Left lung (tissue), 10 donors: ENCODE results near the gene SLC6A8. TPM values are rescaled to one million over a fixed set of nuclear protein-coding genes. Genes with fewer than 3 reads are reported as not detected.
"Not testable (repeated sequence)": the region's sequence is repeated elsewhere in the genome, so short reads cannot be mapped to it uniquely, and the experiment has no call there.

Source experiments
- ATAC-seq: fragments of 200-7000 bp; cut with Tn5 transposase; one replicate; pipeline ENCODE4 v1.9.1; 2020; ENCODE audit warnings: moderate library complexity
- DNase-seq, 4 donors: peaks; one replicate each; pipeline ENCODE4 v3.0.0-alpha.2; 2013 to 2020
- H3K27ac ChIP-seq, 2 donors: fragments of 200-600 bp; sonication (generic) in 1 of 2; one replicate each; pipeline versions ENCODE4 v1.5.0 to v1.8.0; 2020 to 2021
- H3K27me3 ChIP-seq, 2 donors: fragments of 200-600 bp; sonication (generic) in 1 of 2; one replicate each; pipeline versions ENCODE4 v1.5.0 to v1.8.0; 2020 to 2021
- H3K36me3 ChIP-seq, 2 donors: fragments of 200-600 bp; sonication (generic) in 1 of 2; one replicate each; pipeline versions ENCODE4 v1.5.0 to v1.8.0; 2020 to 2021
- H3K4me1 ChIP-seq, 2 donors: fragments of 200-600 bp; one replicate each; pipeline ENCODE4 v1.8.0; 2021
- H3K4me3 ChIP-seq, 2 donors: fragments of 200-600 bp; sonication (generic) in 1 of 2; one replicate each; pipeline versions ENCODE4 v1.5.0 to v1.8.0; 2020 to 2021; ENCODE audit warnings: mild to moderate bottlenecking in 1 of 2
- H3K9me3 ChIP-seq, 2 donors: fragments of 200-600 bp; sonication (generic) in 1 of 2; one replicate each; pipeline versions ENCODE4 v1.5.0 to v1.8.0; 2020 to 2021
- CTCF ChIP-seq, 2 donors: fragments of 200-600 bp; sonication (generic) in 1 of 2; IDR thresholded peaks; one replicate each; pipeline versions ENCODE4 v1.5.0 to v1.8.0; 2021; ENCODE audit warnings: antibody characterized with exemption in 2 of 2
- intact Hi-C, 2 donors: fragments of 100-400 bp; cut with DNase I; formaldehyde crosslinking; loops; one replicate each; pipeline versions ENCODE4 v1.11.2 to v1.14.2; 2022
- polyA plus RNA-seq, 6 donors: library from polyadenylated mRNA; unstranded; fragments of 120-200 nt; gene quantifications; one replicate each; pipeline ENCODE4 v1.2.1, GENCODE V29; 2013; ENCODE audit not compliant: insufficient read length in 6 of 6
- total RNA-seq, 2 donors: library from RNA; stranded (reverse); fragmentation: NEBNext Ultra II Directional; extraction: Animal tissue kit (Norgen Biotek cat#: 25700); gene quantifications; one replicate each; pipeline ENCODE4 v1.2.1, GENCODE V29; 2021
- donor health status: DM: no; HTN: yes; CAD: no.
- donor health status: DM: no; HTN: no; CAD: no.

The SLC6A8 gene
- total and polyA plus RNA-seq, 8 donors, result 6.8 to 12.1 (median 10.2) TPM

GRCh38 chrX:153692611-153693156 lies 5.0 kb downstream of the SLC6A8 start:
- Histone ChIP-seq H3K36me3 (peaks cover 0 to 16% of the 10 kb centered on the region in 2 donors), H3K27ac (no peak overlapping the region), H3K27me3 (peaks cover 0 to 20% of the 10 kb centered on the region in 2 donors), H3K4me1 (no peaks in the 10 kb centered on the region), H3K9me3 (no peaks in the 10 kb centered on the region), H3K4me3 (no peak overlapping the region)
- ATAC-seq, result no peak
- intact Hi-C loops, result no loop called here
- DNase-seq, result no peak
- no peak for TF ChIP-seq CTCF (IDR thresholded peaks at IDR 0.05)

DNA sequence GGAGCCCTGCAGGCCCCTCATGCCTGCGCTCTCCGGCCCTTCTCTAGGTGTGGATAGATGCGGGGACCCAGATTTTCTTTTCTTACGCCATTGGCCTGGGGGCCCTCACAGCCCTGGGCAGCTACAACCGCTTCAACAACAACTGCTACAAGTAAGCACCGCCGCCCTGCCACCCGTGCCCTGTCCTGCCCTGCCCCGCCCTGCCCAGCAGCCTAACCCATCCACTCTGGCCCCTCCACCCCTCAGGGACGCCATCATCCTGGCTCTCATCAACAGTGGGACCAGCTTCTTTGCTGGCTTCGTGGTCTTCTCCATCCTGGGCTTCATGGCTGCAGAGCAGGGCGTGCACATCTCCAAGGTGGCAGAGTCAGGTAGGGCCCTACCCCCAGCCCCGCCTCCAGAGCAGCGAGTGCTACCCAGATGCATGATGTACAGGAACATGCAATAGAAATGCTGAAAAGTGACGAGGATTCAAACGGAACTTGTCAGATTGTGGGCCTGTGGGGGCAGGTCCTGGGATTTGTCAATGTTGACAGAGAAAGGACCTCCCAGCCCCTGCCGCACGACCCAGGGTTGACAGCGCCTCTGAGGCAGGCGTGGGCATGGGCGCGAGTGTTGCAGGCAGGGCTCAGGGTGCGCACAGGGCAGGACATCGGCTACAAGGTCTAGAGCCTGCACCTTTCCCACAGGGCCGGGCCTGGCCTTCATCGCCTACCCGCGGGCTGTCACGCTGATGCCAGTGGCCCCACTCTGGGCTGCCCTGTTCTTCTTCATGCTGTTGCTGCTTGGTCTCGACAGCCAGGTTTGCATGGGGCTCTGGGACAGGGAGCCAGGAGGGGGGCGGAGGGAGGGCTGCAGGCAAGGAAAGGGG lies 5.7 kb downstream of the SLC6A8 start:
- no peak for ATAC-seq

GRCh38 chrX:153694256-153694655 lies 6.5 kb downstream of the SLC6A8 start:
- Histone ChIP-seq H3K27me3 (peaks cover 0 to 12% of the 10 kb centered on the region in 2 donors), H3K36me3 (peaks cover 0 to 18% of the 10 kb centered on the region in 2 donors)
- peak in 1 of 4 donors; percentile 47 for DNase-seq
- H3K4me1 ChIP-seq, ATAC-seq, H3K9me3 ChIP-seq, H3K27ac ChIP-seq, H3K4me3 ChIP-seq, intact Hi-C loops: not testable (repeated sequence)

More for the DNA sequence above, 5.7 kb downstream of the SLC6A8 start:
- no peaks in the 10 kb centered on the region for H3K4me1 ChIP-seq
- peaks cover 0 to 16% of the 10 kb centered on the region in 2 donors for H3K36me3 ChIP-seq
- no peak for TF ChIP-seq CTCF (IDR thresholded peaks at IDR 0.05)
- peak in 1 of 4 donors; percentile 42 for DNase-seq
- H3K4me3 ChIP-seq, result no peak overlapping the region
- H3K27me3 ChIP-seq, result peaks cover 0 to 20% of the 10 kb centered on the region in 2 donors
- H3K27ac ChIP-seq, result no peak overlapping the region
- intact Hi-C loops, result no loop called here
- no peaks in the 10 kb centered on the region for H3K9me3 ChIP-seq

- H3K9me3 ChIP-seq, result no peaks in the 10 kb centered on the region
- H3K27me3 ChIP-seq, result peaks cover 0 to 7% of the 10 kb centered on the region in 2 donors
- H3K4me3 ChIP-seq, result no peak overlapping the region
- intact Hi-C loops, result no loop called here
- no peak overlapping the region for H3K27ac ChIP-seq
- H3K4me1 ChIP-seq, result no peaks in the 10 kb centered on the region
- DNase-seq (no peak), ATAC-seq (no peak)
- peaks cover 0 to 20% of the 10 kb centered on the region in 2 donors for H3K36me3 ChIP-seq
- TF ChIP-seq CTCF (IDR thresholded peaks at IDR 0.05), result no peak
Observed at GRCh38 chrX:153694687-153695270, 7.1 kb downstream of the SLC6A8 start.

DNA sequence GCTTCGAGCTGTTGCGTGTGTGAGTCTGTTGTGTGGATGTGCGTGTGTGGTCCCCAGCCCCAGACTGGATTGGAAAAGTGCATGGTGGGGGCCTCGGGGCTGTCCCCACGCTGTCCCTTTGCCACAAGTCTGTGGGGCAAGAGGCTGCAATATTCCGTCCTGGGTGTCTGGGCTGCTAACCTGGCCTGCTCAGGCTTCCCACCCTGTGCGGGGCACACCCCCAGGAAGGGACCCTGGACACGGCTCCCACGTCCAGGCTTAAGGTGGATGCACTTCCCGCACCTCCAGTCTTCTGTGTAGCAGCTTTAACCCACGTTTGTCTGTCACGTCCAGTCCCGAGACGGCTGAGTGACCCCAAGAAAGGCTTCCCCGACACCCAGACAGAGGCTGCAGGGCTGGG lies 8.4 kb downstream of the SLC6A8 start:
- Histone ChIP-seq H3K9me3 (no peaks in the 10 kb centered on the region), H3K36me3 (peaks cover 0 to 30% of the 10 kb centered on the region in 2 donors), H3K4me3 (no peak overlapping the region), H3K4me1 (no peaks in the 10 kb centered on the region), H3K27ac (no peak overlapping the region), H3K27me3 (no peaks in the 10 kb centered on the region)
- ATAC-seq, result no peak
- intact Hi-C loops, result no loop called here
- TF ChIP-seq CTCF (IDR thresholded peaks at IDR 0.05), result no peak
- DNase-seq, result no peak

DNA sequence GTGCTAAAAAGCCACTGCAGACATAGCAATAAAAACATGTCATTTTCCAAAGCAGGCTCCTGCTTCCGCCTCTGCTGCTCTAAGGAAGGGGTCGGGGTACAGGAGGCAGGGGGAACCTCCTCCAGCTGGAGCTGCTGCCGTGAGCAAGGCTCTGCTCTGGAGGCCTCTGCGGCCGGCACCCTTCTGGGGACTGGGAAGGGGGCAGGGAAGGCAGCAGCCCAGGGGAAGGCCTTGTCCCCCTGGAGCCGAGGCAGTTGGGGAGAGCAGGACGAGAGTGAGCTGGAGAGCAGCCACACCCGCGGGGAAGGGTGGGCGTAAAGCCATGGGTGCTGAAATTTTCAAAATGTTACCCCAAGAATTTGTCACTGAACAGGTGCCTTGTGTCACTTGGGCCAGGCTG lies 8.8 kb downstream of the SLC6A8 start:
- H3K9me3 ChIP-seq, intact Hi-C loops, H3K27me3 ChIP-seq, H3K27ac ChIP-seq, DNase-seq, H3K4me3 ChIP-seq, H3K4me1 ChIP-seq, ATAC-seq: not testable (repeated sequence)
- H3K36me3 ChIP-seq, result peaks cover 0 to 34% of the 10 kb centered on the region in 2 donors

DNA sequence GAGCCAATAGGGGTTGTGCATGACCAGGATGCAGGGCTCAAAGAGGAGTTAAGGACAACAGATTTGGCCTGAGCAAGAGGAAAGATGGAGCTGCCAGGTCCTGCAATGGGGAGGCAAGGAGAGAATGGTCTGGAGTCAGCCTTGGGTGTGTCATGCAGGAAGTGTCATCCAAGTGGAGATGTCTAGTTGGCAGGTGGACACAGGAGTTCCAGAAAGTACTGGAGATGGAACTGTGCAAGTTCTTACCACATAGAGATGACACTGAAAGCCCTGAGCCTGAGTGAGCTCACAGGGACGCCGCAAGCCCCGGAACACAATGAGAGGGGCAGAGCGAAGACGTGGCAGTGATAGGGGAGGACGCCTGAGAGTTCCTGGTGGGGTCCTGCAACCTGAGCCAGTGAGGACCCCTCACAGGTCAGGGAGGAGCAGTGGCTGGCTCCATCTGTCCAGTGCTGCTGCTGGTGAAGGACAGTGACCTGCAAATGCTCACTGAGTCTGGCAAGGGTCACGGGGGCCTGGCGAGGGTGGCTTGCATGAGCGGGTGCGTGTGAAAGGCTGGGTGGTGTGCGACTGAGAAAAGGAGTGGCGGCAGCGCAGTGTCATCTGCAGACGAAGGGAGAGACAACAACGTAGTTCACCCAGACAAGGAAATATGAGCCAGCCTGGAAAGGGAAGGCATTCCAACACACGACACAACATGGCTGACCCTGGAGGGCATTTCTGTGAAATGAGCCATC lies 9.4 kb downstream of the SLC6A8 start:
- intact Hi-C loops, DNase-seq, H3K4me3 ChIP-seq, ATAC-seq, H3K9me3 ChIP-seq, H3K27ac ChIP-seq, H3K27me3 ChIP-seq, H3K4me1 ChIP-seq: not testable (repeated sequence)
- peaks cover 0 to 41% of the 10 kb centered on the region in 2 donors for H3K36me3 ChIP-seq
